K562 (cell line): ENCODE measurements around the gene ANKEF1. TPM values are rescaled to one million over a fixed set of nuclear protein-coding genes. Genes with fewer than 3 reads are reported as not detected.

ENCODE experiments used
- ATAC-seq: fragments of 200-7000 bp; cut with Tn5 transposase; 3 replicates; pipeline ENCODE4 v1.9.1; 2020; ENCODE audit warnings: moderate library complexity
- BruUV-seq: library from RNA; stranded (reverse); fragments of 400-500 nt; replicated peaks from 2 replicates; lab custom pipeline; 2021; lab: Mats Ljungman, UMichigan
- CTCF ChIA-PET: fragments of 300-600 bp; formaldehyde crosslinking; extraction: SDS; loops from one replicate; lab custom pipeline; 2021; ENCODE audit warnings: low intra/inter-chr PET ratio; lab: Yijun Ruan, JAX
- POLR2A ChIA-PET: fragments of 300-600, 350-650 bp; sonication (Branson Sonifier 250); formaldehyde crosslinking; extraction: SDS; loops from one replicate; lab custom pipeline; 2021; ENCODE audit warnings: antibody characterized with exemption, inconsistent platforms; lab: Yijun Ruan, JAX
- DNase-seq, 4 experiments: peaks; one replicate each; pipeline versions ENCODE4 v3.0.0 to v3.0.0-alpha.2; 2011 to 2018; ENCODE audit warnings: low spot score in 3 of 4, mixed read lengths in 3 of 4; ENCODE audit errors: extremely low read depth in 1 of 4
- FAIRE-seq: peaks from 2 replicates; lab custom pipeline; 2011; peaks lifted over from hg19 to GRCh38; lab: Jason Lieb, UNC
- H2AFZ ChIP-seq: 2 replicates; pipeline ENCODE4 v1.6.0; 2011; ENCODE audit warnings: low read depth, low read length, control low read depth, inconsistent platforms
- H3K27ac ChIP-seq: fragments of 200-600 bp; 3 replicates; pipeline ENCODE4 v1.8.0; 2011; ENCODE audit warnings: low read depth, mild to moderate bottlenecking, control low read depth, inconsistent platforms, low read length, moderate library complexity, mixed read lengths; ENCODE audit errors: extremely low read depth
- H3K27me3 ChIP-seq, 2 experiments: fragments of 300-600 bp in 1 of 2; 2 replicates in 1 of 2; 3 replicates in 1 of 2; pipeline versions ENCODE4 v1.6.0 to v1.8.0; 2011; ENCODE audit warnings: inconsistent platforms in 2 of 2, low read length in 2 of 2, mild to moderate bottlenecking in 1 of 2, mixed read lengths in 1 of 2, moderate library complexity in 1 of 2; ENCODE audit not compliant: control insufficient read depth in 2 of 2, insufficient read depth in 2 of 2
- H3K36me3 ChIP-seq: fragments of 300-600 bp; 3 replicates; pipeline ENCODE4 v1.8.0; 2011; ENCODE audit warnings: mild to moderate bottlenecking, low read length, inconsistent platforms; ENCODE audit not compliant: control insufficient read depth, insufficient read depth
- H3K4me1 ChIP-seq, 2 experiments: fragments of 200-600 bp in 1 of 2; replicated peaks in 1 of 2; 2 replicates in 1 of 2; 3 replicates in 1 of 2; pipeline versions ENCODE4 v1.5.1 to v1.8.0; 2011; ENCODE audit warnings: inconsistent platforms in 2 of 2, low read length in 2 of 2, mild to moderate bottlenecking in 1 of 2, mixed read lengths in 1 of 2, moderate library complexity in 1 of 2; ENCODE audit not compliant: control insufficient read depth in 2 of 2, insufficient read depth in 2 of 2
- H3K4me2 ChIP-seq: 2 replicates; pipeline ENCODE4 v1.6.1; 2011; ENCODE audit warnings: low read length, control low read depth, inconsistent platforms, mixed read lengths; ENCODE audit not compliant: insufficient read depth
- H3K4me3 ChIP-seq: fragments of 200-600 bp; sonication (generic), shearing (Covaris generic); 2 replicates; pipeline ENCODE4 v1.5.1; 2016; ENCODE audit warnings: control low read depth, inconsistent platforms
- H3K79me2 ChIP-seq: fragments of 200-600 bp; 3 replicates; pipeline ENCODE4 v1.8.0; 2011; ENCODE audit warnings: low read length, inconsistent platforms; ENCODE audit not compliant: control insufficient read depth, insufficient read depth
- H3K9ac ChIP-seq, 2 experiments: 2 replicates each; pipeline versions ENCODE4 v1.6.0 to v1.6.1; 2011; ENCODE audit warnings: low read depth in 2 of 2, low read length in 2 of 2, control low read depth in 1 of 2, inconsistent platforms in 1 of 2, mild to moderate bottlenecking in 1 of 2, mixed read lengths in 1 of 2; ENCODE audit not compliant: insufficient read depth in 1 of 2
- H3K9me1 ChIP-seq: one replicate; pipeline ENCODE4 v1.6.0; 2011; ENCODE audit warnings: inconsistent platforms, mild to moderate bottlenecking, low read length, moderate library complexity; ENCODE audit not compliant: control insufficient read depth, insufficient read depth
- H3K9me3 ChIP-seq: replicated peaks from 2 replicates; pipeline ENCODE4 v1.5.1; 2011; ENCODE audit warnings: low read depth, low read length, inconsistent platforms; ENCODE audit not compliant: control insufficient read depth, insufficient read depth
- H4K20me1 ChIP-seq: replicated peaks from 2 replicates; pipeline ENCODE4 v1.6.1; 2011; ENCODE audit warnings: low read length, inconsistent platforms, mixed read lengths; ENCODE audit not compliant: control insufficient read depth, insufficient read depth
- EGR1 ChIP-seq: fragments of 450-650 bp; conservative IDR thresholded peaks from 2 replicates; pipeline ENCODE4 v1.6.1; 2017; ENCODE audit warnings: mild to moderate bottlenecking
- FUS ChIP-seq: fragments of 200-400 bp; formaldehyde crosslinking; optimal IDR thresholded peaks from 2 replicates; pipeline ENCODE3; 2017; ENCODE audit warnings: low read depth, low read length
- SPI1 ChIP-seq: IDR thresholded peaks from 2 replicates; pipeline ENCODE4 v1.6.1; 2011; ENCODE audit warnings: low read depth, low read length, control low read depth, borderline replicate concordance
- SRSF9 ChIP-seq: fragments of 200-400 bp; formaldehyde crosslinking; IDR thresholded peaks from 2 replicates; pipeline ENCODE4 v1.6.1; 2017; ENCODE audit warnings: low read depth, low read length, borderline replicate concordance
- XRCC5 ChIP-seq: fragments of 200-400 bp; formaldehyde crosslinking; IDR thresholded peaks from 2 replicates; pipeline ENCODE4 v1.6.1; 2017; ENCODE audit warnings: low read depth, mild to moderate bottlenecking, low read length
- ZNF212 ChIP-seq: fragments of 450-650 bp; formaldehyde crosslinking; IDR thresholded peaks from 2 replicates; pipeline ENCODE4 v1.4.0; 2020; ENCODE audit warnings: mild to moderate bottlenecking
- ZNF347 ChIP-seq: fragments of 450-650 bp; formaldehyde crosslinking; IDR thresholded peaks from 2 replicates; pipeline ENCODE4 v1.4.0; 2020; ENCODE audit warnings: low read depth, mild to moderate bottlenecking, moderate library complexity
- ZSCAN29 ChIP-seq: fragments of 450-650 bp; IDR thresholded peaks from 2 replicates; pipeline ENCODE4 v1.6.1; 2017
- WGBS: fragments of 100-300 bp; shearing (Covaris generic); methylation state at CpG from one replicate; pipeline ENCODE4 v1.1.6; 2016; ENCODE audit warnings: low coverage, mixed read lengths; ENCODE audit not compliant: insufficient coverage; ENCODE audit errors: missing lambda C conversion rate; 5-methylcytosine and 5-hydroxymethylcytosine counted together
- in situ Hi-C: fragments of 300-500 bp; cut with MboI; formaldehyde crosslinking; loops from 4 replicates; pipeline ENCODE4 v1.15.0; 2018; ENCODE audit warnings: inconsistent platforms, mixed read lengths
- intact Hi-C: fragments of 100-400 bp; cut with micrococcal nuclease; formaldehyde crosslinking; loops from 2 replicates; pipeline ENCODE4 v1.14.2; 2022
- polyA plus RNA-seq, 8 experiments: library from polyadenylated mRNA; depleted of rRNA in 4 of 8; stranded (reverse) in 5 of 8; unstranded in 3 of 8; fragments of >200 nt; fragmentation: Nextera tagmentation in 2 of 8; fragmentation: Illumina TruSeq in 1 of 8; extraction: Ambion mirVana in 2 of 8; extraction: Trizol in 1 of 8; gene quantifications; 2 replicates each; pipeline versions ENCODE4 v1.2.1 to v1.2.3, GENCODE V29; 2011 to 2014; ENCODE audit warnings: inconsistent platforms in 1 of 8, missing spikeins in 1 of 8
- total RNA-seq, 7 experiments: library from RNA; depleted of rRNA in 6 of 7; stranded (reverse); fragments of >200 nt in 6 of 7; fragmentation: Illumina TruSeq in 2 of 7; extraction: Trizol in 2 of 7; gene quantifications; 2 replicates each; pipeline versions ENCODE4 v1.2.1 to v1.2.3, GENCODE V29; 2011 to 2021; ENCODE audit warnings: low replicate concordance in 1 of 7
- TF ChIP-seq, protein P1 (sequence below): fragments of 250-450 bp; sonication (Bioruptor Pico); IDR thresholded peaks from 2 replicates; pipeline ENCODE4 v1.5.0; 2022; ENCODE audit warnings: mild to moderate bottlenecking
- TF ChIP-seq, protein P2 (sequence below): IDR thresholded peaks from 2 replicates; pipeline ENCODE4 v1.6.1; 2011; ENCODE audit warnings: borderline replicate concordance, low read depth, mild to moderate bottlenecking, moderate library complexity, low read length; ENCODE audit not compliant: insufficient read depth, poor library complexity, severe bottlenecking
- TF ChIP-seq, protein P3 (sequence below): sonication (generic); formaldehyde crosslinking; IDR thresholded peaks from 2 replicates; pipeline ENCODE4 v1.8.1; 2023; ENCODE audit warnings: mild to moderate bottlenecking, missing genetic modification reagents, moderate library complexity
- TF ChIP-seq, protein P4 (sequence below): fragments of 250-450 bp; sonication (Bioruptor Pico); IDR thresholded peaks from 2 replicates; pipeline ENCODE4 v1.5.0; 2021; ENCODE audit warnings: mild to moderate bottlenecking, moderate library complexity

Gene ANKEF1
- total and polyA plus RNA-seq, 9 of the 15 experiments (the other 6 are each of a cell fraction or from before 2014, with no cell fraction given), result 0.35 to 2.1 (median 1.7) TPM

DNA sequence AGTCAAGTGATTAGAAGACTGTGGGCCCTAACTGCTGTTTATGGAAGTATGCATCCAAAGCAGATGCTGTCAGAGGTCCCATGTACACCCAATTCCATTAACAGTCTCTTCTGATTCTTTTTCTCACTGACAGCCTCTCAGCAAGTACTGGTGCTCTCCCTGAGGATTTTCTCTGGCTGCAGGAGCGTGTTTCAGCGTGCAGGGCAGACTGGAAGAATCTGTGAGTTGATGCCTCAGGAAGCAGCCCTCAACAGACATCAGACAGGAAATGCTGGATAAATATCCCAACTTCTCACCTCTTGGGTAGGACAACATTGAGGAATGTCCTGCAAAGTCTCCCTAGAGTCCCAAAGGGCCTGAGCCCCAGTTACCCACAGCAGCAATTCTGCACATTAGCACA is 40.8 kb downstream of the ANKEF1 start:
- no peak overlapping the region for H3K4me2 ChIP-seq
- intact Hi-C loops, result no loop called here
- no peak for FAIRE-seq
- ChIA-PET POLR2A (no interaction called here), CTCF (no interaction called here)
- 6% methylated on average over 2 of the region's 2 CpGs for WGBS
- in situ Hi-C loops, result no loop called here
- no peaks in the 10 kb centered on the region for H3K9me3 ChIP-seq
- H3K27me3 ChIP-seq, result no peaks in the 10 kb centered on the region
- DNase-seq, result no peak
- H2AFZ ChIP-seq, result no peak overlapping the region
- H3K9me1 ChIP-seq, result no peaks in the 10 kb centered on the region
- no peaks in the 10 kb centered on the region for H3K79me2 ChIP-seq
- no TSS peak for BruUV-seq
- H3K36me3 ChIP-seq, result no peaks in the 10 kb centered on the region
- H3K9ac ChIP-seq, result no peak overlapping the region
- no peaks in the 10 kb centered on the region for H4K20me1 ChIP-seq
- no peaks in the 10 kb centered on the region for H3K4me1 ChIP-seq
- ATAC-seq, result no peak
- H3K27ac ChIP-seq, result no peak overlapping the region
- H3K4me3 ChIP-seq, result no peak overlapping the region
- TF ChIP-seq, protein P1, sequence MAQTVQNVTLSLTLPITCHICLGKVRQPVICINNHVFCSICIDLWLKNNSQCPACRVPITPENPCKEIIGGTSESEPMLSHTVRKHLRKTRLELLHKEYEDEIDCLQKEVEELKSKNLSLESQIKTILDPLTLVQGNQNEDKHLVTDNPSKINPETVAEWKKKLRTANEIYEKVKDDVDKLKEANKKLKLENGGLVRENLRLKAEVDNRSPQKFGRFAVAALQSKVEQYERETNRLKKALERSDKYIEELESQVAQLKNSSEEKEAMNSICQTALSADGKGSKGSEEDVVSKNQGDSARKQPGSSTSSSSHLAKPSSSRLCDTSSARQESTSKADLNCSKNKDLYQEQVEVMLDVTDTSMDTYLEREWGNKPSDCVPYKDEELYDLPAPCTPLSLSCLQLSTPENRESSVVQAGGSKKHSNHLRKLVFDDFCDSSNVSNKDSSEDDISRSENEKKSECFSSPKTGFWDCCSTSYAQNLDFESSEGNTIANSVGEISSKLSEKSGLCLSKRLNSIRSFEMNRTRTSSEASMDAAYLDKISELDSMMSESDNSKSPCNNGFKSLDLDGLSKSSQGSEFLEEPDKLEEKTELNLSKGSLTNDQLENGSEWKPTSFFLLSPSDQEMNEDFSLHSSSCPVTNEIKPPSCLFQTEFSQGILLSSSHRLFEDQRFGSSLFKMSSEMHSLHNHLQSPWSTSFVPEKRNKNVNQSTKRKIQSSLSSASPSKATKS (CRISPR knock-in tag), result no peak
- TF ChIP-seq ZSCAN29 (no peak), SPI1 (no peak), XRCC5 (no peak), EGR1 (no peak), ZNF347 (no peak), FUS (no peak), ZNF212 (CRISPR knock-in tag) (no peak), SRSF9 (no peak)
- TF ChIP-seq, protein P2, sequence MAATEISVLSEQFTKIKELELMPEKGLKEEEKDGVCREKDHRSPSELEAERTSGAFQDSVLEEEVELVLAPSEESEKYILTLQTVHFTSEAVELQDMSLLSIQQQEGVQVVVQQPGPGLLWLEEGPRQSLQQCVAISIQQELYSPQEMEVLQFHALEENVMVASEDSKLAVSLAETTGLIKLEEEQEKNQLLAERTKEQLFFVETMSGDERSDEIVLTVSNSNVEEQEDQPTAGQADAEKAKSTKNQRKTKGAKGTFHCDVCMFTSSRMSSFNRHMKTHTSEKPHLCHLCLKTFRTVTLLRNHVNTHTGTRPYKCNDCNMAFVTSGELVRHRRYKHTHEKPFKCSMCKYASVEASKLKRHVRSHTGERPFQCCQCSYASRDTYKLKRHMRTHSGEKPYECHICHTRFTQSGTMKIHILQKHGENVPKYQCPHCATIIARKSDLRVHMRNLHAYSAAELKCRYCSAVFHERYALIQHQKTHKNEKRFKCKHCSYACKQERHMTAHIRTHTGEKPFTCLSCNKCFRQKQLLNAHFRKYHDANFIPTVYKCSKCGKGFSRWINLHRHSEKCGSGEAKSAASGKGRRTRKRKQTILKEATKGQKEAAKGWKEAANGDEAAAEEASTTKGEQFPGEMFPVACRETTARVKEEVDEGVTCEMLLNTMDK, result no peak
- TF ChIP-seq, protein P3, sequence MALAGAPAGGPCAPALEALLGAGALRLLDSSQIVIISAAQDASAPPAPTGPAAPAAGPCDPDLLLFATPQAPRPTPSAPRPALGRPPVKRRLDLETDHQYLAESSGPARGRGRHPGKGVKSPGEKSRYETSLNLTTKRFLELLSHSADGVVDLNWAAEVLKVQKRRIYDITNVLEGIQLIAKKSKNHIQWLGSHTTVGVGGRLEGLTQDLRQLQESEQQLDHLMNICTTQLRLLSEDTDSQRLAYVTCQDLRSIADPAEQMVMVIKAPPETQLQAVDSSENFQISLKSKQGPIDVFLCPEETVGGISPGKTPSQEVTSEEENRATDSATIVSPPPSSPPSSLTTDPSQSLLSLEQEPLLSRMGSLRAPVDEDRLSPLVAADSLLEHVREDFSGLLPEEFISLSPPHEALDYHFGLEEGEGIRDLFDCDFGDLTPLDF, result no peak
- TF ChIP-seq, protein P4, sequence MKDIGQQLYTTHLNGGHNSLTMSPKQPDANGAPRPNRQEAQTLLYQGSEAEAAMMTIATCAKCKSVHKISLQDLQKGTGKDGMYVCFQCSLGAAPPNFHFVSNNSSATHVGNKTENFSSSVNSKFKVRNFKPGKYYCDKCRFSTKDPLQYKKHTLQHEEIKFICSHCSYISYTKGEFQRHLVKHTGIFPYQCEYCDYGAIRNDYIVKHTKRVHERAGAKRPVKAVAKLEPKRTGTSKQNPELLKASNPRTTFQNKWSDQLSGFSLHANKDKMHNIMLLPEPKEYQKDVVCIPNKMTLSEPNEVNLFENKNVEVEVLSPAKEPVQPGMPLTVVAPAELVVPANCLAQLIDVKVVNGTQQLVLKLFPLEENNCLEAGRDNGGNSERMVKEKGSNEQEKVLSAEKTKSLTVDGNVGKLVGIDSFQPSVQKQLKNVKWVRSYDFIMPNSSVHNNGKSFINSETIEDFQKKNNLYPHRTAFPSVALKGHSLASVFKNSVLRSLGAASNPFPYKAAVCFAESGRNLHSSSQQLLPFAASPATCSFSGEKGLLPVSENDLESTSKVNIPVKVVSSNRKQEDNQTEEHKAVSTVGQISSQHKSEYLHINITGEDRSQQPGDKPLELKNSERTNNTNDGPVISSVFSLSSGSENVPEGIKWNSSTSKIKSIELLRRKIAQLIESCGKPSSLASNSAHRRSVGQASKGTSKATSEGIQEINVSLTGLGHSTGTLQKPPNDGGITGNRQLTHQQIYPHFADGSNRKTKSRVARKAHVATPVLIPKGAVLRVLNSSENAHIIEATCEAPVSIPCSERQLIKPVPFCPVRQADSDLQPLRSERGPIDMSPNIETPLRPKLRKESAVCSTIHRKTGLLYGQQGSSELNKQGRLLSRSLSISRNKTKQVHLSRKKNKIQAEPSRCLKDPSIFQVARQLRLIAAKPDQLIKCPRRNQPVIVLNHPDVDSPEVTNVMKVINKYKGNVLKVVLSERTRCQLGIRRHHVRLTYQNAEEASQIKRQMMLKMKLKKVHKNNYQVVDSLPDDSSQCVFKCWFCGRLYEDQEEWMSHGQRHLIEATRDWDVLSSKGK (CRISPR knock-in tag), result no peak
